Activated CD8-positive, alpha-beta memory T cell treated with anti-CD3 and anti-CD28 coated beads, Interleukin-2, amount 50 U/mL, for 24 hours (primary cell): Measurements from ENCODE around the gene ARHGEF39.

Experiments
- DNase-seq: peaks from one replicate; pipeline ENCODE4 v3.0.0-alpha.2; 2020; ENCODE audit errors: extremely low read depth

ARHGEF39 gene

DNA sequence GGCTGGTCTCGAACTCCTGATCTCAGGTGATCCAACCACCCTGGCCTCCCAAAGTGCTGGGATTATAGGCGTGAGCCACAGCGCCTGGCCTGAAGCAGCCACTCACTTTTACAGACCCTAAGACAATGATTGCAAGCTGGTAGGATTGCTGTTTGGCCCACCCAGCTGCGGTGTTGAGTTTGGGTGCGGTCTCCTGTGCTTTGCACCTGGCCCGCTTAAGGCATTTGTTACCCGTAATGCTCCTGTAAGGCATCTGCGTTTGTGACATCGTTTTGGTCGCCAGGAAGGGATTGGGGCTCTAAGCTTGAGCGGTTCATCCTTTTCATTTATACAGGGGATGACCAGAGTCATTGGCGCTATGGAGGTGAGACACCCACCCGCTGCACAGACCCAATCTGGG is 10.2 kb upstream of the ARHGEF39 start:
- no peak for DNase-seq

DNA sequence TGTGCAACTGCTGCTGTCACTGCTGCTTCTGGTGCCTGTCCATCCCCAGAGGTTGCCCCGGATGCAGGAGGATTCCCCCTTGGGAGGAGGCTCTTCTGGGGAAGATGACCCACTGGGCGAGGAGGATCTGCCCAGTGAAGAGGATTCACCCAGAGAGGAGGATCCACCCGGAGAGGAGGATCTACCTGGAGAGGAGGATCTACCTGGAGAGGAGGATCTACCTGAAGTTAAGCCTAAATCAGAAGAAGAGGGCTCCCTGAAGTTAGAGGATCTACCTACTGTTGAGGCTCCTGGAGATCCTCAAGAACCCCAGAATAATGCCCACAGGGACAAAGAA is 9.0 kb upstream of the ARHGEF39 start:
- DNase-seq, result no peak

DNA sequence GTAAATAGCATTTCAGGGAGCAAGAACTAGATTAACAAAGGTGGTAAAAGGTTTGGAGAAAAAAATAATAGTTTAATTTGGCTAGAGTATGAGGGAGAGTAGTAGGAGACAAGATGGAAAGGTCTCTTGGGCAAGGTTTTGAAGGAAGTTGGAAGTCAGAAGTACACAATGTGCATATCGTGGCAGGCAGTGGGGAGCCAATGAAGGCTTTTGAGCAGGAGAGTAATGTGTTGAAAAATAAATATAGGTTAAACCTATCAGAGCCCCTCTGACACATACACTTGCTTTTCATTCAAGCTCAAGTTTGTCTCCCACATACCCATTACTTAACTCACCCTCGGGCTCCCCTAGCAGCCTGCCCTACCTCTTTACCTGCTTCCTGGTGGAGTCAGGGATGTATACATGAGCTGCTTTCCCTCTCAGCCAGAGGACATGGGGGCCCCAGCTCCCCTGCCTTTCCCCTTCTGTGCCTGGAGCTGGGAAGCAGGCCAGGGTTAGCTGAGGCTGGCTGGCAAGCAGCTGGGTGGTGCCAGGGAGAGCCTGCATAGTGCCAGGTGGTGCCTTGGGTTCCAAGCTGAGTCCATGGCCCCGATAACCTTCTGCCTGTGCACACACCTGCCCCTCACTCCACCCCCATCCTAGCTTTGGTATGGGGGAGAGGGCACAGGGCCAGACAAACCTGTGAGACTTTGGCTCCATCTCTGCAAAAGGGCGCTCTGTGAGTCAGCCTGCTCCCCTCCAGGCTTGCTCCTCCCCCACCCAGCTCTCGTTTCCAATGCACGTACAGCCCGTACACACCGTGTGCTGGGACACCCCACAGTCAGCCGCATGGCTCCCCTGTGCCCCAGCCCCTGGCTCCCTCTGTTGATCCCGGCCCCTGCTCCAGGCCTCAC is 8.4 kb upstream of the ARHGEF39 start, which contains the start of gene CA9:
Gene CA9, plus strand, starts transcription at position 797 of the 893 bp plus-strand sequence. Its CDS starts 32 bp downstream, at position 829.
- DNase-seq, result no peak

DNA sequence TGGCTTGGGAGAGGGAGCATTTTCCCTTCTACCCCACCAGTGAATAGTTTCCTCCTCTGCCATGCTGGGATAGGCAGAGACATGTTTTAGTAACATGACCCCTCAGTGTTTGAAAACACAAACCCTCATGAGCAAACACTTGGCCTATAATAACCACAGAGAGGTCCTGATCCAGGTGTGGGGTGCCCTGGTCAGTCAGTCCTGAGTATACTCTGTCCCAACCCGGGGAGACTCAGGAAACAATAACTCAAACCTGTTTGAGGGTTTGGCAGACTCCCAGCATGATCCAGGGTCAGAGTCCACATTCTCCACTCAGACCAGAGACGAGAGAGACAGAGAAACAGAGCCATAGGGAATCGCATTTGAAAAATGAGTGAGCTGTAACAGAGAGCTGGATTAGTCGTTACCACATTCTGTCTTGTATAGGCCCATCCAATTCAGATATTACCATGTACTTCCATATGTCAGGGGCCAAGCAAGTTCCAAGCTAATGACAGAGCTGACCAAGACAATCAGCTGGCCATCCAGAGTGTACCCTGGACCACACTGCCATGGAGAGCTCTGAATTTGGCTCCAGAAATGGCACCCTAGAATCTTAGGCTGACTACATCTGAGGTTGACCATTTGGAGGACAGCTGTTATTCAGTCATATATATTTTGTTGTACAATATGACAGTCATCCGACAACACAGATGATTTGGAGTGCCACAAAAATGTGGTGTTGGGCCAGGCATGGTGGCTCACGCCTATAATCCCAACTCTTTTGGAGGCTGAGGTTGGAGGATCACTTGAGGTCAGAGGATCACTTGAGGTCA is 4.5 kb upstream of the ARHGEF39 start:
- DNase-seq, result no peak

DNA sequence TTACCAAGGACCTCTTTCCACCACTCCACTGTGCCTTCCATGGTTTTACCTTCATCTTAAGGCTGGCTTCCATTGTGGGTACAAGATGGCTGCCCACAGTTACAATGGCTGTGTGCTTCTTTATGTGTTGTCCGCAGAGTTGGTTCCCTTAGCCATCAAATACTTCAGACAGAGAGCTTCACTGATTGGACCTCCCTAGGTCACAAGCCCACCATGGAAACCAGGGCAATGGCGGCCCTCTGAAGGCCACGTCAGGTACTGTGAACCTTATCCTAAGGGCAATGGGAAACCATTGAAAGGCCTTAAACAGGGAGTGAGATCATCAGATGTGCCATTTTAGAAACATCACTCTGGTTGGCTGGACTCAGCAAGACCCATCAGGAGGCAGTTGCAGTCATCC is 2.9 kb upstream of the ARHGEF39 start:
- no peak for DNase-seq

DNA sequence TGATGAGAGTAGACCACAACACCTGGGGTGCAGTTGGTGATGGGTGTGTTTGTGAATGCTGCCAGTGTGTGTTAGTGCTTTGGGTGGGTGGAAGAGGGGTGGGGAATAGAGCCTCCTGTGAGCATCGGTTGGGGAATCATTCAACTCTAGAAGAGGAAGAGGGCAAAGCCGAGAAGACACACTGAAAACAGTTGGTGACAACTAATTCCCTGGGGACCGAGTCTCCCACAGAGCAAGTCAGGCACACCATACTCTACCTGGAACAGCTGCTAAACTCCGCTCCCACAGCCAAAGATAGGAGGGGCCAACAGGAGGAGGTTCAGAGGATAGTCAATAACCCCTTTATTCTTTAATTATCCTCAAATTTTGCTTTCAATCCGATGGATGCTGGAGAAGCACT is 1.6 kb upstream of the ARHGEF39 start:
- no peak for DNase-seq

DNA sequence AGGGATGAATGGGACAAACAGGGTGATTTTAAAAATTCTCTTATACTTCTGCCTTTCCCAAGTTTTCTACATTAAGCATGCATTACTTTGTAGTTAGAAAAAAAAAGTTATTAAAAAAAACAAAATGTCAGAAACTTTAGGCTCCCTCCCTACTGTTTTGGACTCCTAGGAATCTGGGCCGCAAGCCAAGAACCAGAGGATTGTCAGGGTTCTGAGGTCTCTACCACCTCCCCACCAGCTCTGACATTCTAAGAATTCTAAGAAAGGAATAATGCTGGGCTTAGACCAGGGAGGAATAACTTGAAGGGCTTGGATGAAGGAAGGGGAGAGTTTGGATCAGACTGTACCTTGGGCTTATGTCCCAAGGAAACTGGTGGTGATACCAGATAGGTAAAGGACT is 1.1 kb upstream of the ARHGEF39 start:
- no peak for DNase-seq

DNA sequence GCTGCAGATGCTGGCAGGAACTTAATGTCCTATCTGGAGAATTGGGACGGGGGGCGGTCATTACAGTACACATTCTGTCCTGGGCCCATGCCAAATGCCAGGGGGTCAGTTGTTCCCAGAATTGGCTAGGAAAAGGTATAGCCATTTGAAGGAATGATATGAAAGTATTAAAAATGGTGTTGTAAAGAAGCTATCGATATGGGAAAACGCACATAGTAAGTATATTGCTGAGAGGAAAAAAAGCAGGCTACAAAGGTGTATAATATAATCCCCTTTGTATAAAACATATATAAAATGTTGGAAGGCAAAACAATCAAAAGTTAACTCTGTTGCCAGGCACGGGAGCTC is 450 bp upstream of the ARHGEF39 start:
- no peak for DNase-seq

DNA sequence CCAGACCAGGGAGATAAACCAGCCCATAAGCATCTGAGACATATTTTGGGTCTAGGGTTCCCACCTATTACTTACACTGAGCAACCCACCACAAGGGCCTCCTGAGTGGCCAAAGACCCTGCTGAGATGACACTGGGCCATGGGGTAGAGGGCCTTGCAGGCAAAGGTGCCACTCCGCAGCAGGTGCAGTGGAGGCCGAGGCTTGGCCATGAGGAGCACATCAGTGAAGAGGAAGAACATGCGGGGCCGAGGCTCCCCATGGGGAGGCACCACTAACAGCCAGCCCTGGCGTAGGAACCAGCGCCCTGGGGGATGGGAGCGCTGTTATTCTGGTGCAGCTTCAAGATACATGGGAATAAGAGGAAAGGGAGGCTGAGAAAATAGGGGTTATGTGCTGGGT is 2.6 kb downstream of the ARHGEF39 start:
- no peak for DNase-seq

DNA sequence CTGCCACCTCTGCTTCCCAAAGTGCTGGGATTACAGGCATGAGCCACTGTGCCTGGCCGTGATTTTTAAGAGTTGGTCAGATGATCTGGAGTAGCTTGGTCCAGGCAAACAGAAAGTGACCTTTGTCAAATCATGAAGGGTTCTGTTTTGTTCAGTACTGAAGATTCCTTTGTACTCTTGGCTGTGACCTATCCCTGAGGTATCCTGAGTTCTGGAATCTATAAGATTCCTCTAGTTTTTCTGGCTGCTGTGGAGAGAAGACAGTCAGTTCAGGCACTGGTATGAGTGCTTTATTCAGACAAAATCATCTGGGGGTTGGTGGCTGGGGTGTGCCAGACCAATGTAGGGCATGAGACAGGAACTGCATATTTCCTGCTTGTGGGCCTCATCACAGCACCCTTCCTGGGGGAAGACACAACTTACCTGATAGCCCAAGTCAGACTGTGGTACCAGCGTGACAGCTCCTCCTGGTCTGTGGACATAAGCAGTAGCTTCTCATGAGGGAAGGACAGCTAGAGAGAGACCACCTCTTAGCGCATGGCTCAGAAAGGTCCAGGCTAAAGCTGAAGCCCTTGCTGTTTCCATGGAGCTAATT is 3.1 kb downstream of the ARHGEF39 start:
- DNase-seq, result no peak

DNA sequence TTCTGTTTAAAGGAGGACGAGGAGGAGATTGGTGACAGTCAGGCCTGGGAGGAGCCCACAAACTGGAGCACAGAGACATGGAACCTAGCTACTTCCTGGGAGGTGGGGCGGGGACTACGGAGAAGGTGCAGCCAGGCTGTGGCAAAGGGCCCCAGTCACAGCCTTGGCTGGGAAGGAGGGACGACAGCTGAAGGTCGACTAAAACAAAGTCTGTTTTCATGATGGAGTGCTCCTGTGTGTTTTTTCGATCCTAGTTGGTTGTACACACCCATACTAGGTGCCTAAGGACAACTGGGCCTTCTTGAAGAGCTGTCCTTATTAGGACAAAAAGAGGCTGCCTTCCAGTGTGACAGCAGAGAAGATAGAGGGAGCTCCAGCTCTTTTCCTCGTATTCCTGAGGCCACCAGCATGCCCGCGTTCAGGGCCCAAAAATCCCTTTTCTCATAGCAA is 4.0 kb downstream of the ARHGEF39 start:
- DNase-seq, result no peak

DNA sequence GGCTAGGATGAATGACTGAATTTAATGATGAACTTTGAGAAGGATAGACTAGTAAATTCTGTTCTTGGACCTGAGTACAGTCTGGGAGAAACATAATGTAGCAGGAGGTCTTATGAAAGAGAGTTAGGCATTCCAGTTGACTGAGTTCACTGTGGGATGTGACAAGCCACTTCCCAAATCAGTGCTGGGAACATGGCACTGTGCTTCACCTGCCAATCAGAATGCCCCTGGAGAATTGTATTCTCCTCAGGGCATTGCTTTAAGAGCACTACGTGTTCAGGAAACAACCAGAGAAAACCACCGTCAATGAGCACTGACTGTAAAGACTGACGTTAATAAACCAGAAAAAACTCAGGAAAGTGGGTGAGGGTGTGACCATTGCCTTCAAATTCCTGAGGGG is 5.7 kb downstream of the ARHGEF39 start:
- DNase-seq, result no peak

DNA sequence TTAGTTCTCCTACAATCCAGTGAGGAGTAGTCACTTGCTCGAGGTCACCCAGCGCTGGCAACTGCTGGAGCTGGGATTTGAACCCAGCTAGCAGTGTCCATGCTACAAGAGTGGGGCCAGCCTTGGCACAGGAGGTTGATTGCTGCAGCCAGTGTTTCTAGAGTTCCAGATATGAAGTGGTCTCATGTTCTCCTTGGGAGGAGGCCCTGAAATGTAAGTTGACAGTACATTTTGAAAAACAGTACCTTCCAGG is 6.1 kb downstream of the ARHGEF39 start:
- no peak for DNase-seq

DNA sequence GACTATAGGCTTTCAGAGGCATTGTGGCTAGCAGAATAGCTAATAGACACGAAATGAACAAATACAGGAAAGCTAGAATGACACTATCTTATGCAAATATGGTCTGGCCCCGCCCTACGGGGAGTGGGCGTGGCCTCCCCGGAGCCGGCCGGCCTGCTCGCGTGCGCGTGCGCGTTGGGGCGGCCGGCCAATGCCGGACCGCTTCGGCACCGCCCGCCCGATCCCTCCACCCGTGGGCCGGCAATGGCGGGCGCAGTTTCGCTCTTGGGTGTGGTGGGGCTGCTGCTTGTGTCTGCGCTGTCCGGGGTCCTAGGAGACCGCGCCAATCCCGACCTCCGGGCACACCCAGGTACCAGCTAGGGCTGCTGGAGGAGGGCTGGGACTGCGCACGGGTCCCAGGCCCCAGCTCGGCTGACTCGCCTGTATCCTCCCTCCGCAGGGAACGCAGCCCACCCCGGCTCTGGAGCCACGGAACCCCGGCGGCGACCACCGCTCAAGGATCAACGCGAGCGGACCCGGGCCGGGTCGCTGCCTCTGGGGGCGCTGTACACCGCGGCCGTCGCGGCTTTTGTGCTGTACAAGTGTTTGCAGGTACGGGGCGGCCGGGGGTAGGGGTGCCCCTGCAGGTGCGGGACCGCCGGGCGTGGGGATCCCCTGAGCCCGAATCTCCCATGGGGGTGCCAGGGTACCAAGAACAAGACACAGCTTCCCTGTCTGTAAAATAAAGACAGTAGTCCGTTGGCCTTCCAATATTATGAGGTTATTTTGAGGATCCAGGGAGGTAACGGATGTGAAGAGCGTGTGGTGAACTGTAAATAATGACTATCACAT is 6.6 kb downstream of the ARHGEF39 start, which contains the start of gene CCDC107:
Gene CCDC107, plus strand, starts transcription at position 156 of the 831 bp plus-strand sequence. Its CDS starts 88 bp downstream, at position 244.
- DNase-seq, result peak; percentile 55

DNA sequence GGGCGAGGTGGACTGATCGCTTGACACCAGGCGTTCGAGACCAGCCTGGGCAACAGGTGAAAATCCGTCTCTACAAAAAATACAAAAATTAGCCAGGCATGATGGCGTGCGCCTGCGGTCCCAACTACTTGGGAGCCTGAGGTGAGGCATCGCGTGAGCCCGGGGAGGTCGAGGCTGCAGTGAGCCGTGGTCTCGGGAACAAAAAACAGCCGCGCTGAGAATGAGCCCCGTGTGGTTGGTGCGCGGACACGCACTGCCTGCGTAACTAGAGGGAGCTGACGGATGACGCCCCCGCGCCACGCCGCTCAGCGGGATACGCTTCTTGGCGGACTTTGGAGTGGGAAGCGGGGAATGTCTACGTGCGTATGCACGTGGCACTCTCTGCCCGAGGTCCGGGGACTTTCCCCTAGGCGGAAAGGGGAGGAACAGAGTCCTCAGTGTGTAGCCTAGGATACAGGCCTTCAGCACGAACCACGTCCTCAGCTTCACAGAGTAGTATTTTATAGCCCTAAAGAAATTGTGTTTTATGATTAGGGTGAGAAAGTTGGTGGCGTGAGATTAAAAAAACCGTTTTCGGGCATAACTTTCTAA is 7.4 kb downstream of the ARHGEF39 start, which contains the start of gene RMRP:
Gene RMRP, minus strand, starts transcription at position 474 of the 591 bp plus-strand sequence.
- peak; percentile 87 for DNase-seq

DNA sequence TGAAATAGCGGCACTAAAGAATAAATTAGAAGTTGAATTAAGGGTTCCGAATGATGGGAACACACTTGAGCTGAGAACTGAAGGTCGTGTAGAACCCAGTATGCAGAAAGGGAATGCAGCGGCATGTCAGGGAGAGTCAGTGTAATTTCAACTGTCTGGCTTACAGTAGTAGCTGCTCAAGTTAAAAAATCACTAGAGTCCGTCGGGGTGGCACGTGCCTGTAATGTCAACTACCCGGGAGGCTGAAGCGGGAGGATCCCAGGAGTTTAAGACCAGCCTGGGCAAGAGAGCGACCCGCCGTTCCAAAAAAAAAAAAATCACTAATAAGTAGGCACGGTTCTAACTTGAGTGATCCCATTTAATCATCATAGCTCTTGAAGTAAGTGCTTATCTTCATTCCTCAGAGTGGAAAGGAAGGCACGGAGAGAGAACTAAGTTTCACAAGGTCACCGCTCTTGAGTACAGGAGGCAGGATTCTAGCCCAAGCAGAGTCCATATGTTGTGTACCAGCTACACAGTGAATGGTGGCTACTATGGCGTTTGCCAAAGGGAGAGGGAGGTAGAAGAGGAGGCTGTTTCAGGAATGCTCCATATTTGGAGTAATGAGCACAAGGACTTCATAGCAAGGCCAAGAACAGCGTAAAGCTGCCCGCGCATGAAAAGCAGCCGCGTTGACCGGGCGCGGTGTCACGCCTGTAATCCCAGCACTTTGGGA is 8.0 kb downstream of the ARHGEF39 start:
- DNase-seq, result no peak

DNA sequence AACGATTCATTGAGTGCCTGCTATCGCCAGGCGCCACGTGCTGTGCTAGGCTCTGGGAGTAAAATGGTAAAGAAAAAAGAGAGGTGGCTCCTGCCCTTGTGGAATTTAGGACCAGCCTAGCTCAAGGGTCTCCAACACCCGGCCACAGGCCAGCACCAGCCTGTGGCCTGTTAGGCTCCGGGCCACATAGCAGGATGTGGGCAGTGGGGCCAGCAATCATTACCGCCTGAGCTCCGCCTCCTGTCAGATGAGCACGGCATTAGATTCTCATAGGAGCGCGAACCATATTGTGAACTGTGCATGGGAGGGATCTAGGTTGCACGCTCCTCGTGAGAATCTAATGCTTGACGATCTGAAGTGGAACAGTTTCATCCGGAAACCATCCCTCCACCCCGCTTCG is 8.6 kb downstream of the ARHGEF39 start:
- no peak for DNase-seq

DNA sequence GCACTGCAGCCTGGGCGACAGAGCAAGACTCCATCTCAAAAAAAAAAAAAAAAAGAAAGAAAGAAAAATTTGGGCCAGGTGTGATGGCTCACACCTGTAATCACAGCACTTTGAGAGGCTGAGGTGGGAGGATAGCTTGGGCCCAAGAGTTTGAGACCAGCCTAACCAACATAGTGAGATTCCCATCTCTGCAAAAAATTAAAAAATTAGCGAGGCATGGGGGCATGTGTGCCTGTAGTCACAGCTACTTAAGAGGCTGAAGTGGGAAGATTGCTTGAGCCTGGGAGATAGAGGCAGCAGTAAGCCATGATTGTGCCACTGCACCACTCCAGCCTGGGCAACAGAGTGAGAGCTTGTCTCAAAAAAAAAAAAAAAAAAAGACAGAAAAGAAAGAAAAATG is 11.4 kb downstream of the ARHGEF39 start:
- no peak for DNase-seq

DNA sequence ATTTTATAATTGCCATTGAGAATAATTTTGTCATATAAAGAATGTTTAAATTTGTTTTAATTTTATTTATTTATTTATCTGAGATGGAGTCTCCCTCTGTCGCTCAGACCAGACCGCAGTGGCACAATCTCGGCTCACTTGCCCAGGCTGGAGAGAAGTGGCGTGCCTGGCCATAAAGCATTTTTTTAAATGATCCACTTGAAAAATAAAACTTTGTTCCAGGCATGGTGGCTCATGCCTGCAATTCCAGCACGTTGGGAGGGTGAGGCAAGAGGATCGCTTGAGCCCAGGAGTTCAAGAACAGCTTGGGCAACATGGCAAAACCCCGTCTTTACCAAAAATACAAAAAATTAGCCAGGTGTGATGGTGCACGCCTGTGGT is 12.2 kb downstream of the ARHGEF39 start:
- DNase-seq, result no peak

DNA sequence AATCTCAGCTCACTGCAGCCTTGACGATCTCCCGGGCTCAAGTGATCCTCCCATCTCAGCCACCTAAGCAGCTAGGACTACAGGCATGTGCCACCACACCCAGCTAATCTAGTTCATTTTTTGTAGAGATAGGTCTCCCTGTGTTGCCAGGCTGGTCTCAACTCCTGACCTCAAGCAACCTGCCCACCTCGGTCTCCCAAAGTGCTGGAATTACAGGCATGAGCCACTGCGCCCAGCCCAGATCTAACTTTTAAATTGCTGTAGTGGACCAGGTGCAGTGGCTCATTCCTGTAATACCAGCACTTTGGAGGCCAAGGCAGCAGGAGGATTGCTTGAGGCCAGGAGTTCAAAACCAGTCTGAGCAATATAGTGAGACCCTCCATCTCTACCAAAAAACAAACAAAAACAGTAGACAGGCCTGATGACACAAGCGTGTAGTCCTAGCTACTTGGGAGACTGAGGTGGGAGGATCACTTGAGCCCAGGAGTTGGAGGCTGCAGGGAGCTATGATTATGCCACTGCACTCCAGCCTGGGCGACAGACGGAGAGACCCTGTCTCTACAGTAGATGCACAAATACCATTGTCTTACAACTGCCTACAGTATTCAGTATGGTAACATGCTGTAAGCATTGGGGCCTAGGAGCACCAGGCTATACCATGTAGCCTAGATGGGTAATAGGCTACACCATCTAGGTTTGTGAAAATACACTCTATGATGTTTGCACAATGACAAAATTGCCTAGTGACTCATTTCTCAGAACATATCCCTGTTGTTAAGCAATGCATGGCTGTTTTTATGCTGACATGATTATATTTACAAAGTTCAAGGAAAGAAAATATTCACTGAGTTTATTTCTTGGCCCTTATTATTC is 12.8 kb downstream of the ARHGEF39 start:
- DNase-seq, result no peak
